GM18870 (cell line): ENCODE data around the gene ANP32A.

Source experiments
- ATAC-seq: cut with Tn5 transposase; IDR thresholded peaks from one replicate; pipeline ENCODE4 v1.9.1; 2021; ENCODE audit warnings: moderate library complexity; ENCODE audit not compliant: unreplicated experiment

The ANP32A gene

GRCh38 chr15:68821190-68821840 is 620 bp upstream of the ANP32A start:
- ATAC-seq, result peak; percentile 7

DNA sequence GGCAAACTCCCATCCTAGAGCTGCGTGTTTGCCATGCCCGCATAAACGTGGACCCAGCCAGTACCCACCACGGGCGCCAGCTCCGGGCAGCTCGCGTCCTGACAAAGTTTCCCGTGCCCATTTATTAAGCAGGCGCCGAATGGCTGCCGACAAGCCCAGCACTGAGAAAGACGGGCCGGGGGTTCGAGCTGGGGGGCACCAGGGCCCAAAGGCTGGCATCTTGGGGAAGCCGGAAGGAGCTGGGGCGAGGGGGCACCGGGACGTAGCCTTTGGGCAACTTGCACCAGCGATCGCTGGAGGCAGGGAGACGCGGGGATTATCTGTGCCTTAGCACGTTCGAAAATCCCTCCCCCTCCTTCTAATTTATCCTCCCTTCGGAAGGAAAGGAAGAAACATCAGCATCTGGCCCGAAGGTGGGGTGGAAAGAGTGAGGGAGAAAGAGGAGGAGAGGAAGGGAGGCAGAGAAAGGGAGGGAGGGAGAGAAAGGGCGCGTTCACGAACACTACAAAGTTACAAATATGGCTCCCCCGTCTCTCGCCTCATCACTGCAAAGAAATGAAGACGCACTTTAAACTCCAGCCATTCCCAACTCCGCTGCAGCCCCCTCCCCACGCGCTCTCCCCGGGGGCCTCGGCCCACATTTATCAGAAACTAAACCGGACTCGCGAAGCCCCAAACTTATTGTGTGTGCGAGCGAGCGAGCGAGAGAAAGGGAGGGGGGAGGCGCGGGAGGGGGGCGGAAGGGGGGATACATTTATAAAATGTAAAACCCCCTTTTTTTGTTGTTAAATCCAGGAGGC is 1.0 kb downstream of the ANP32A start:
- ATAC-seq, result no peak

- no peak for ATAC-seq
Measured at GRCh38 chr15:68818769-68819494, 1.8 kb downstream of the ANP32A start.

DNA sequence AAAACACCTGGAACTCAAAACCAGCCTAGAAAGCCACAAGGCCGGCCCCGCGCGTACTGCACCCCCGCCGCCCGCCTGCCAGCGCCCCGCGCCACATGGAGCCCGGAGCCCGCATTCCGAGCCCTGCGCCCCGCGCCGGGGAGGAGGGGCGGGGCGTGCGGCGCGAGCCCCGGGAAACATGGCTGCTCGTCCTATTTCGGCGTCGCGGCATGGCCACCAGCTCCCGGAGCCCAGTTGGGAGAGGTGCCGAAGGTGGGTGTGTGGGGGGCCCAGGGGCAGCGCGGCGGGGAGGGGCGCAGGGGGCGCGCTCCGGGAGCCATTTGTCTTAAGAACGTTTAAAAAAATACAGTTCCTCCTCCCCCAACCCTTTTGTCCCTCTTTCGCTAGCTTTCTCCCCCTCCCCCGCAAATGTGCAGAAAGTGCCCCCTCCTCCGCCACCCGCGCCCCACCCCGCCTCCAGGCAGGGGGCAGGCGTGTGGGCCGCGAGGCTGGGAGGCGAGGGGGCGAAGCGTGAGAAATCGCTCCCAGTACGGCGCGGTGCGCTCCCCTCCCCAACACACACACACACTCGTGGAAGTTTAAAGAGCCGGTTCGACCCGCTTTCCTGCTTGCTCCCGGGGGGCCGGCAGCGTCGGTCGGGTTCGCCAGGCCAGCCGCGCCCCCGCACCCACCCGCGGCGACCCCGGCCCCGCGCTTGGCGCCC is 2.5 kb downstream of the ANP32A start:
- ATAC-seq, result no peak

- ATAC-seq, result no peak
Measured at GRCh38 chr15:68817304-68818065, 3.2 kb downstream of the ANP32A start.

DNA sequence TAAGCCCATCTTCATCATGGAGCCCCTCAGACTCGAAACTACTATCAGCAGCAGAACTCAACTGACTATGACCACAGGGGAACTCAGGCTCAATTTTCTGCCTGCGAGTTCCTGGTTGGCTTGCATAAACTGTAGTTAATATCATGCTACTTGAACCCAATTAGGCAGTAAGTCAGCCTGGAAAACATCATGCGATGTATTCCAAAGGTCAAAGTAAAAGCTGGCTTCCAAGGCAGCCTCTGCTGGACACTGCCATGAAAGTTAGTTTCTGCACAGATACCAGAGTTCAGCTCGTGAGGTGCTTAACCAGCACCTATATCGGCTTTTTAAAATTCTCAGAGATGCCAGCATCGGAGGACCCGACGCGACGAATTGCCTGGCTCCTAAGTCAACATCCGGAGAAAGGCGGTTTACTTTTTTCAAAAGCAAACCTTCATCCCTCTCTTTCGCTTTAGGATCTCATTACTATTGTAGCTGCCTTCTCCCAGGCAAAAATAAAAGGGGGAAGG is 3.8 kb downstream of the ANP32A start:
- no peak for ATAC-seq

- no peak for ATAC-seq
Measured at GRCh38 chr15:68816158-68816557, 4.5 kb downstream of the ANP32A start.

- no peak for ATAC-seq
Measured at GRCh38 chr15:68815598-68815997, 5.1 kb downstream of the ANP32A start.

DNA sequence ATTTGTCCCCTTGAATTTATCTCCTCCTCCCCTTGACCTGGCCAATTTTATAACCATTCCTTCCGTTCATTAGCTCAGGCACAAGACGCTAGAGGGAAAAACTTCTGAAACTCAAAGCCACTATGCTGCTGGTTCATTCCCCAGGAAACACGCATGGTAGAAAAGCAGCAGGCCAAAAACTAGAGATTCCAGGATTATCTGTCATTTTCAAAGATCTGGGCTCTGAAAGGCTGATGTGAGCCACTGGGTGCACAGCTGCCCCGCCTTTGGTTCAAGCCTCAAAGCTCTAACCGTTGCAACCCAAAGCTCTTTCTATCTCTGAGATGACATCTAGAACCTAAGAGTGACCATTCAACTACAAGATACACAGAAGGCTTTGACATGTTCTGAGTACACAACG is 6.1 kb downstream of the ANP32A start:
- ATAC-seq, result no peak

- ATAC-seq, result no peak
Measured at GRCh38 chr15:68812597-68813431, 7.9 kb downstream of the ANP32A start.

- no peak for ATAC-seq
Measured at GRCh38 chr15:68812069-68812468, 8.6 kb downstream of the ANP32A start.

DNA sequence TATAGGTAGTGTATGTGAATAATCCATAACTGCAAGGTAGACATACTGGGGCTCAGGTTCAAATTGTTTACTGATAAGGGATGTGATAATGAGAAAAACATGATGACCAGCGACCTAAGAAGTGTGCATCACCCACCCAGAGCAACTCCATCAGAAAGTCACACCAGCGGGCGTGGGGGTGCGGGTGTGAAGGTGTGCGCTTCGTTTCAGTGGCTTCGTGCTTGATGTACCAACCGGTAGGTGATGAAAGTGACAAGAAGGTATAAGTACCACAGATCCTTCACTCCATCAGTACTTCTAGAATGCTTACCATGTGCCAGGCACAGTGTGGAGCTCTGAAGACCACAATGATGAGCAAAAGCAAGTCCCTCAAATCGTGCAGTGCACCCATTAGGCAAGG is 11.2 kb downstream of the ANP32A start:
- no peak for ATAC-seq

- no peak for ATAC-seq
Measured at GRCh38 chr15:68808770-68809169, 11.9 kb downstream of the ANP32A start.

DNA sequence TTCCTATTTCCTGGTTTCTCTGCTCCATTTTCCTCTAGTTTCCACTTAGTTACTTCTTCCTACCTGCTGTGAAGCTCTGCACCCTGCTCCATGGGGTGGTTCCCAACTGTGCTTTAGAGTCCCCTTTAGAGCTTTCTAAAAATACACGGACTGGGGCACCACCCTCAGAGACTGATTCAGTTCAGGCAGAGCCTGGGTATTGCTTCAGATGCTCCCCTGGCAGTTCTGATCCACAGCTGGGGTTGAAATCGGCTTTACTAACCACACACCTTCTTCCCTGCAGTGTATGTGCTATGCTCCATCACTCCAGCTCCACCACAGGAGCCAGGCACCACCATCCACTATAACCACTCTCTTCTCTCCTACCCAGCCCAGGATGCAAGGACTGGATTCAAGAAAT is 12.6 kb downstream of the ANP32A start:
- ATAC-seq, result no peak

- no peak for ATAC-seq
Measured at GRCh38 chr15:68807249-68807648, 13.4 kb downstream of the ANP32A start.

GRCh38 chr15:68806220-68807060 is 14.3 kb downstream of the ANP32A start:
- ATAC-seq, result no peak

DNA sequence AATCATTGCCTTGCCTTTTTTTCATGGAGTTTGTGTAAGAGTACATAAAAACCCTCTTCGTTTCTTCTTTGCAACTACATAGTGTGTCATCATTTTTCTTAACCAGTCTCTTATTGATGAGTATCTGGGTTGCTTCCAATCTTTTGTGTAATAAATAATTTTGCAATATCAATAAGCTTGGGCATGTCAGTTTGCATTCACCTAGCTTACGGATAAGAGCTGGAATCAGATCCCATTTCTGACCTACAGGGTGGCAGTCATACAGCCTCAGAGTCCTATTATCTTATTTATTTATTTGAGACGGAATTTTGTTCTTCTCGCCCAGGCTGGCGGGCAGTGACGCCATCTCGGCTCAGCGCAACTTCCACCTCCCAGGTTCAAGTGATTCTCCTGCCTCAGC is 18.3 kb downstream of the ANP32A start:
- ATAC-seq, result no peak

DNA sequence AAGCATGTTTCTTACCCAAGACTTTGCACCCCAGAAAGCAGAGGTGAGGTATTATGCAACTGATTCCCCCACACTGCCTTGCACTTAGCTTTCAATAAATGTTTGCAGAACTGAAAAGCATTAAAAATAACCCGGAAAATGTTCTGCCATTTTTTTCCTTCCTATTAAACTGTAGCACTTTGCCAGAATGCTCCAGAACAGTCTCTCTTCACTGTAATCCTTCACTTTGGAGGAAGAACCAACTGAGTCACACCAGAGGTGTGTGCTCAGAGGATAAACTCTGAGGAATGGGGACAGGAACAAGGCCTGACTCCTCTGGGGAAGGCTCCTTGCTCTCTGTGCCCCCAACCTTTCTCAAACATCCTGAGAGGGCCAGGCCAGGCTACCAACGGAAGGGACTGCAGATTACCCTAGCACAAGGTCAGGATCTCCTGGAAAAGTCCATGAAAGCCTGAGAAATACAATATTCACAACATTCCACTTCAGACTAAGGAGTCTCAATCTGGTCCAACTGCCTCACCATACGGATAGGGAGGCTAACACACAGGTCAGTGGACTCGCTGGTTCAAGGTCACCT is 19.0 kb downstream of the ANP32A start:
- ATAC-seq, result no peak
